Left ventricle myocardium inferior (tissue), 1 donor: ENCODE measurements around the gene PPP2R2D. TPM values are rescaled to one million over a fixed set of nuclear protein-coding genes. Genes with fewer than 3 reads are reported as not detected.

Experiments used
- DNase-seq: peaks from one replicate; pipeline ENCODE4 v3.0.0-alpha.2; 2020
- H3K27ac ChIP-seq: fragments of 200-600 bp; replicated peaks from 2 replicates; pipeline ENCODE4 v1.8.0; 2021
- H3K27me3 ChIP-seq: fragments of 200-600 bp; 2 replicates; pipeline ENCODE4 v1.8.0; 2021; ENCODE audit warnings: low read depth
- H3K36me3 ChIP-seq: fragments of 200-600 bp; 2 replicates; pipeline ENCODE4 v1.8.0; 2021
- H3K4me1 ChIP-seq: fragments of 200-600 bp; 2 replicates; pipeline ENCODE4 v1.8.0; 2021
- H3K4me3 ChIP-seq: fragments of 200-600 bp; 2 replicates; pipeline ENCODE4 v1.8.0; 2021; ENCODE audit warnings: mild to moderate bottlenecking, moderate library complexity
- H3K9me3 ChIP-seq: fragments of 200-600 bp; replicated peaks from 2 replicates; pipeline ENCODE4 v1.8.0; 2021
- CTCF ChIP-seq: fragments of 200-600 bp; IDR thresholded peaks from 2 replicates; pipeline ENCODE4 v1.8.0; 2021; ENCODE audit warnings: antibody characterized with exemption, mild to moderate bottlenecking, borderline replicate concordance
- intact Hi-C: fragments of 100-400 bp; cut with micrococcal nuclease; formaldehyde crosslinking; loops from one replicate; pipeline ENCODE4 v1.11.0; 2022
- total RNA-seq: library from RNA; stranded (reverse); fragmentation: NEBNext Ultra II Directional; extraction: Animal tissue kit (Norgen Biotek cat#: 25700); gene quantifications from one replicate; pipeline ENCODE4 v1.2.1, GENCODE V29; 2021
- donor health status: DM: no; HTN: yes; CAD: no; lungs with severe emphysema.

The PPP2R2D gene
- total RNA-seq, 1 donor from 2014 or later: 38.2 TPM

GRCh38 chr10:131854579-131855335 is 46.1 kb upstream of the PPP2R2D start:
- Histone ChIP-seq H3K36me3 (no peaks in the 10 kb centered on the region), H3K4me3 (no peak overlapping the region), H3K4me1 (no peaks in the 10 kb centered on the region), H3K27me3 (peaks cover 73% of the 10 kb centered on the region), H3K27ac (no peak overlapping the region), H3K9me3 (no peaks in the 10 kb centered on the region)
- TF ChIP-seq CTCF: no peak
- intact Hi-C loops: no loop called here
- no peak for DNase-seq

- H3K36me3 ChIP-seq: no peaks in the 10 kb centered on the region
- TF ChIP-seq CTCF: no peak
- H3K27me3 ChIP-seq: peaks cover 77% of the 10 kb centered on the region
- H3K9me3 ChIP-seq: no peaks in the 10 kb centered on the region
- H3K27ac ChIP-seq: no peak overlapping the region
- DNase-seq: no peak
- intact Hi-C loops: no loop called here
- no peak overlapping the region for H3K4me3 ChIP-seq
- H3K4me1 ChIP-seq: no peaks in the 10 kb centered on the region
Measured at GRCh38 chr10:131855461-131856401, 45.1 kb upstream of the PPP2R2D start.

GRCh38 chr10:131856441-131857094 is 44.2 kb upstream of the PPP2R2D start:
- Histone ChIP-seq H3K36me3 (no peaks in the 10 kb centered on the region), H3K9me3 (no peaks in the 10 kb centered on the region), H3K27ac (no peak overlapping the region), H3K4me1 (no peaks in the 10 kb centered on the region), H3K4me3 (no peak overlapping the region), H3K27me3 (peaks cover 85% of the 10 kb centered on the region)
- TF ChIP-seq CTCF: no peak
- intact Hi-C loops: no loop called here
- DNase-seq: no peak

GRCh38 chr10:131857156-131858117 is 43.4 kb upstream of the PPP2R2D start:
- peaks cover 94% of the 10 kb centered on the region for H3K27me3 ChIP-seq
- no peak for TF ChIP-seq CTCF
- no peak for DNase-seq
- H3K4me1 ChIP-seq: no peaks in the 10 kb centered on the region
- H3K9me3 ChIP-seq: no peaks in the 10 kb centered on the region
- no peak overlapping the region for H3K27ac ChIP-seq
- intact Hi-C loops: no loop called here
- no peaks in the 10 kb centered on the region for H3K36me3 ChIP-seq
- no peak overlapping the region for H3K4me3 ChIP-seq
